Naive thymus-derived CD8-positive, alpha-beta T cell (primary cell): ENCODE measurements around the gene PPP2R2B. TPM values are rescaled to one million over a fixed set of nuclear protein-coding genes. Genes with fewer than 3 reads are reported as not detected.

ENCODE experiments used
- ATAC-seq, 2 donors: fragments of 150-1000 bp; cut with Tn5 transposase in 1 of 2; sonication (Bioruptor Pico), chemical (Tn5 transposase) in 1 of 2; 1 replicate in 1 of 2; 2 replicates in 1 of 2; pipeline ENCODE4 v1.10.0; 2021; ENCODE audit warnings: mild to moderate bottlenecking in 2 of 2, moderate library complexity in 2 of 2
- POLR2A ChIA-PET: fragments of 350-600 bp; sonication (Branson Sonifier 250); formaldehyde crosslinking; loops from one replicate; lab custom pipeline; 2021; ENCODE audit warnings: antibody characterized with exemption; lab: Charles Lee
- DNase-seq, 10 donors: peaks; one replicate each; pipeline versions ENCODE4 v3.0.0 to v3.0.0-alpha.2; 2020 to 2022
- H3K27ac Mint-ChIP-seq, 10 donors: one replicate each; pipeline ENCODE4 v1.8.0; 2020 to 2022; ENCODE audit warnings: mild to moderate bottlenecking in 10 of 10, mixed read lengths in 10 of 10, moderate library complexity in 4 of 10, inconsistent platforms in 1 of 10
- H3K27me3 Mint-ChIP-seq, 5 donors: one replicate each; pipeline ENCODE4 v1.8.0; 2021 to 2022; ENCODE audit warnings: mixed read lengths in 5 of 5
- H3K36me3 Mint-ChIP-seq, 3 donors: one replicate each; pipeline ENCODE4 v1.8.0; 2020 to 2022; ENCODE audit warnings: mixed read lengths in 3 of 3, mild to moderate bottlenecking in 2 of 3, inconsistent platforms in 1 of 3
- H3K4me1 Mint-ChIP-seq, 4 donors: one replicate each; pipeline ENCODE4 v1.8.0; 2021 to 2022; ENCODE audit warnings: mixed read lengths in 4 of 4
- H3K4me3 Mint-ChIP-seq, 10 donors: one replicate each; pipeline ENCODE4 v1.8.0; 2020 to 2022; ENCODE audit warnings: mild to moderate bottlenecking in 10 of 10, mixed read lengths in 10 of 10, moderate library complexity in 6 of 10, inconsistent platforms in 1 of 10
- H3K9me3 Mint-ChIP-seq, 9 donors: one replicate each; pipeline ENCODE4 v1.8.0; 2020 to 2022; ENCODE audit warnings: mixed read lengths in 9 of 9, mild to moderate bottlenecking in 3 of 9, inconsistent platforms in 1 of 9, moderate library complexity in 1 of 9
- polyA plus RNA-seq, 3 donors: library from polyadenylated mRNA; unstranded; fragments of 300-500 nt; fragmentation: Illumina TruSeq; gene quantifications; one replicate each; pipeline ENCODE4 v1.2.3, GENCODE V29; 2021
- total RNA-seq, 8 experiments: library from RNA in 2 of 8; stranded (reverse) in 2 of 8; gene quantifications; one replicate each; pipeline ENCODE4 v1.2.3 and lab custom pipeline; 2021 to 2026

Gene PPP2R2B
- total RNA-seq = 1 to 10 TPM in 1 of 2 experiments, under 1 TPM in 1; 0.77 to 1.8 TPM
- 10 to 100 TPM in 1 of 3 donors, under 1 TPM in 2; 0.57 to 17.9 (median 0.63) TPM for polyA plus RNA-seq
- total RNA-seq (lab: John Stamatoyannopoulos, UW) = 0 to 2.4 (median 0.21) reads per million in 6 experiments

- H3K27me3 Mint-ChIP-seq = peaks cover 6 to 21% (median 8%) of the 10 kb centered on the region in 5 donors
- POLR2A ChIA-PET = no interaction called here
- H3K9me3 Mint-ChIP-seq = no peaks in the 10 kb centered on the region
- H3K36me3 Mint-ChIP-seq = no peaks in the 10 kb centered on the region
- H3K4me1 Mint-ChIP-seq = peaks cover 6 to 22% (median 14%) of the 10 kb centered on the region in 4 donors
- peak within 1 kb of the TSS; percentile 84 to 96 (median 89) for H3K4me3 Mint-ChIP-seq
- peak within 1 kb of the TSS in 3 of 10 donors; percentile 8 to 70 (median 59) for H3K27ac Mint-ChIP-seq
- DNase-seq (peak in 9 of 10 donors; percentile 16 to 63 (median 34)), ATAC-seq (peak; percentile 74 to 78)
These were observed at the start of gene PPP2R2B for GRCh38 chr5:146878476-146879172. PPP2R2B (minus strand) TSS chr5:146878757.

GRCh38 chr5:146924132-146924531 is 45.6 kb upstream of the PPP2R2B start:
- POLR2A ChIA-PET = no interaction called here
- Mint-ChIP-seq H3K9me3 (peaks cover 0 to 7% (median 0%) of the 10 kb centered on the region in 9 donors), H3K27ac (no peak overlapping the region), H3K4me3 (no peak overlapping the region), H3K4me1 (no peaks in the 10 kb centered on the region), H3K27me3 (peaks cover 0 to 4% (median 0%) of the 10 kb centered on the region in 5 donors), H3K36me3 (peaks cover 0 to 5% (median 3%) of the 10 kb centered on the region in 3 donors)
- ATAC-seq = no peak
- DNase-seq = no peak

GRCh38 chr5:146921225-146921624 is 42.7 kb upstream of the PPP2R2B start:
- Mint-ChIP-seq H3K27me3 (peaks cover 0 to 2% (median 0%) of the 10 kb centered on the region in 5 donors), H3K27ac (no peak overlapping the region), H3K9me3 (peaks cover 0 to 7% (median 0%) of the 10 kb centered on the region in 9 donors), H3K36me3 (peaks cover 0 to 5% (median 3%) of the 10 kb centered on the region in 3 donors), H3K4me1 (peaks cover 3 to 11% (median 4%) of the 10 kb centered on the region in 4 donors), H3K4me3 (no peak overlapping the region)
- ATAC-seq (no peak), DNase-seq (no peak)
- POLR2A ChIA-PET = no interaction called here

- Mint-ChIP-seq H3K36me3 (peaks cover 0 to 4% (median 3%) of the 10 kb centered on the region in 3 donors), H3K9me3 (peaks cover 0 to 4% (median 0%) of the 10 kb centered on the region in 9 donors), H3K4me1 (peaks cover 8 to 19% (median 12%) of the 10 kb centered on the region in 4 donors), H3K27me3 (peaks cover 0 to 2% (median 0%) of the 10 kb centered on the region in 5 donors), H3K4me3 (no peak overlapping the region), H3K27ac (no peak overlapping the region)
- POLR2A ChIA-PET = no interaction called here
- ATAC-seq (no peak), DNase-seq (no peak)
These were observed 41.9 kb upstream of the PPP2R2B start for GRCh38 chr5:146920351-146920881.

GRCh38 chr5:146919304-146919703 is 40.7 kb upstream of the PPP2R2B start:
- Mint-ChIP-seq H3K27me3 (peaks cover 0 to 2% (median 0%) of the 10 kb centered on the region in 5 donors), H3K4me1 (peaks cover 10 to 24% (median 14%) of the 10 kb centered on the region in 4 donors), H3K27ac (no peak overlapping the region), H3K9me3 (peaks cover 0 to 2% (median 0%) of the 10 kb centered on the region in 9 donors), H3K36me3 (no peaks in the 10 kb centered on the region), H3K4me3 (no peak overlapping the region)
- DNase-seq (no peak), ATAC-seq (no peak)
- POLR2A ChIA-PET = no interaction called here

- Mint-ChIP-seq H3K4me3 (no peak overlapping the region), H3K9me3 (no peaks in the 10 kb centered on the region), H3K36me3 (no peaks in the 10 kb centered on the region), H3K27ac (no peak overlapping the region), H3K27me3 (no peaks in the 10 kb centered on the region), H3K4me1 (peaks cover 10 to 26% (median 16%) of the 10 kb centered on the region in 4 donors)
- POLR2A ChIA-PET = no interaction called here
- ATAC-seq = no peak
- no peak for DNase-seq
These were observed 39.4 kb upstream of the PPP2R2B start for GRCh38 chr5:146917931-146918330.

- Mint-ChIP-seq H3K4me1 (peaks cover 15 to 37% (median 24%) of the 10 kb centered on the region in 4 donors), H3K4me3 (peak overlapping the region in 2 of 10 donors; percentile 12 to 24), H3K27ac (no peak overlapping the region), H3K27me3 (no peaks in the 10 kb centered on the region), H3K9me3 (no peaks in the 10 kb centered on the region), H3K36me3 (peaks cover 0 to 4% (median 0%) of the 10 kb centered on the region in 3 donors)
- DNase-seq (no peak), ATAC-seq (no peak)
- POLR2A ChIA-PET = no interaction called here
These were observed 34.3 kb upstream of the PPP2R2B start for GRCh38 chr5:146912874-146913273.

GRCh38 chr5:146910239-146910638 is 31.7 kb upstream of the PPP2R2B start:
- no peak overlapping the region for H3K4me3 Mint-ChIP-seq
- H3K27me3 Mint-ChIP-seq = no peaks in the 10 kb centered on the region
- peaks cover 0 to 4% (median 0%) of the 10 kb centered on the region in 3 donors for H3K36me3 Mint-ChIP-seq
- peaks cover 6 to 20% (median 10%) of the 10 kb centered on the region in 4 donors for H3K4me1 Mint-ChIP-seq
- H3K27ac Mint-ChIP-seq = no peak overlapping the region
- ATAC-seq (no peak), DNase-seq (no peak)
- POLR2A ChIA-PET = no interaction called here
- H3K9me3 Mint-ChIP-seq = no peaks in the 10 kb centered on the region

GRCh38 chr5:146909255-146910068 is 30.9 kb upstream of the PPP2R2B start:
- Mint-ChIP-seq H3K9me3 (no peaks in the 10 kb centered on the region), H3K27me3 (no peaks in the 10 kb centered on the region), H3K36me3 (peaks cover 0 to 6% (median 0%) of the 10 kb centered on the region in 3 donors), H3K27ac (no peak overlapping the region), H3K4me3 (no peak overlapping the region), H3K4me1 (peaks cover 5 to 16% (median 9%) of the 10 kb centered on the region in 4 donors)
- DNase-seq (no peak), ATAC-seq (no peak)
- POLR2A ChIA-PET = no interaction called here

GRCh38 chr5:146906803-146907202 is 28.2 kb upstream of the PPP2R2B start:
- H3K36me3 Mint-ChIP-seq = peaks cover 0 to 7% (median 0%) of the 10 kb centered on the region in 3 donors
- H3K4me1 Mint-ChIP-seq = peaks cover 0 to 4% (median 1%) of the 10 kb centered on the region in 4 donors
- H3K27ac Mint-ChIP-seq = no peak overlapping the region
- peaks cover 0 to 4% (median 0%) of the 10 kb centered on the region in 5 donors for H3K27me3 Mint-ChIP-seq
- POLR2A ChIA-PET = no interaction called here
- DNase-seq (no peak), ATAC-seq (no peak)
- H3K4me3 Mint-ChIP-seq = no peak overlapping the region
- no peaks in the 10 kb centered on the region for H3K9me3 Mint-ChIP-seq

- POLR2A ChIA-PET = no interaction called here
- Mint-ChIP-seq H3K36me3 (peaks cover 0 to 3% (median 0%) of the 10 kb centered on the region in 3 donors), H3K27me3 (peaks cover 0 to 4% (median 0%) of the 10 kb centered on the region in 5 donors), H3K4me3 (no peak overlapping the region), H3K9me3 (peaks cover 0 to 2% (median 0%) of the 10 kb centered on the region in 9 donors), H3K27ac (no peak overlapping the region), H3K4me1 (no peaks in the 10 kb centered on the region)
- ATAC-seq (no peak), DNase-seq (no peak)
These were observed 26.3 kb upstream of the PPP2R2B start for GRCh38 chr5:146904890-146905289.

- POLR2A ChIA-PET = no interaction called here
These were observed 25.2 kb upstream of the PPP2R2B start for GRCh38 chr5:146903789-146904188.

More at GRCh38 chr5:146903789-146904188, 25.2 kb upstream of the PPP2R2B start:
- Mint-ChIP-seq H3K4me1 (no peaks in the 10 kb centered on the region), H3K4me3 (no peak overlapping the region), H3K27ac (no peak overlapping the region), H3K36me3 (peaks cover 0 to 3% (median 0%) of the 10 kb centered on the region in 3 donors), H3K27me3 (peaks cover 0 to 4% (median 0%) of the 10 kb centered on the region in 5 donors), H3K9me3 (peaks cover 0 to 4% (median 0%) of the 10 kb centered on the region in 9 donors)
- ATAC-seq = no peak
- DNase-seq = no peak
